Measurements from ENCODE around the gene TPK1. TPM values are rescaled to one million over a fixed set of nuclear protein-coding genes. Genes with fewer than 3 reads are reported as not detected.

TPK1 gene
- total and polyA plus RNA-seq, 12 donors, result 2.9 to 10.8 (median 6.4) TPM

GRCh38 chr7:144759653-144760052 is 76.2 kb downstream of the TPK1 start:
- H3K9me3 ChIP-seq, result peaks cover 0 to 12% (median 0%) of the 10 kb centered on the region in 11 donors
- no peak for TF ChIP-seq CTCF (IDR thresholded peaks at IDR 0.05)
- no peak overlapping the region for H3K27ac ChIP-seq
- no peak for DNase-seq
- ATAC-seq, result no peak
- no peaks in the 10 kb centered on the region for H3K36me3 ChIP-seq
- no peak overlapping the region for H3K4me3 ChIP-seq
- no peaks in the 10 kb centered on the region for H3K4me1 ChIP-seq
- 65 to 93% methylated on average over 4 of the region's 4 CpGs for whole genome bisulfite sequencing, 2 donors
- intact Hi-C loops (cut with DNase I), result no loop called here
- H3K27me3 ChIP-seq, result no peaks in the 10 kb centered on the region

DNA sequence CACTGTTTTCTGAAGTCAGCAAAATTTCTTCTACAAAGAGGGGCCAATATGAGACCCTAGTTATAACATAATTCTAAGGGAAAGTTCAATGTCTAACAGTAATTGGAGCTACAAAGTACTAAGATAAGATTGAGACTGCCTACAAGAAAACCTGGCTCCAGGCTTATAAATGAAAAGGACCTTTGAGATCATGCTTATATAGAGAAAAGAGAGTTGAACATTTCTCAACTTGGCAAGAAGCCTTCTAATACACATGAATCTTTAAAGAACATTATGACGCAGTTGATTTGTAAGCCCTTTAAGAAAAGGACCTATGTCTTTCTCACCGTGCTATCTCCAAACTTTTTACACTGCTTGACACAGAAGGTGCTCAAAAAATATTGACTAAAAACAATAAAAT is 87.9 kb downstream of the TPK1 start:
- intact Hi-C loops (cut with DNase I), result loop anchor here in 1 of 10 donors (10.0 kb wide), 1 partner anchor 107 kb away; no protein-coding TSS in a partner anchor
- TF ChIP-seq CTCF (IDR thresholded peaks at IDR 0.05), result no peak

DNA sequence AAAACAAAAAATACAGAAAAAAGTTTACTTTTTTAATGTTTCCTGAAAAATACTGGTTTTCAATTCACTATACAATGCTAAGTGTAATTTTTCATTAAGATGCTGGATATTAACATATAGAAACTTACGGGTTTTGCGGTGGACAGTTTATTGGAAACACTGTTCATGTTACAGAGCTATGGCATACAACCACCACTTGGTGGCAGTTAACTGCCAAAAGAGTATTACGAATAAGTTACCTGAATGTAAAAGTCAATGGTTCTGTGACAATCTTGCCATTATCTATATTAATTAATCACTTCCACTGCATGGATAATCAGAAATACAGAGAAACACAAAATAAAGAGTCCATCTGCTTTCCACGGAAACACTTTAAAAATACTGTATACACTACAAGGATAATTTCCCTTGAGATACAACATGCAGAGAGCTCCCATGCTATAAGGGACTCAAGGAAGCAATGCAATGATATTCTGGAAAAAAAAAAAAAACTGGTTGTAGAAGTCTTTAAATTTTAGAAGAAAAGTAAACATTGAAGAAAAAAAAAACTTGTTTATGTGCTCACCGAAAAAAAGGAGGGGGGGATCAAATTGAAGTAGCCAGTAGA is 97.0 kb downstream of the TPK1 start:
- no peaks in the 10 kb centered on the region for H3K9me3 ChIP-seq
- H3K27ac ChIP-seq, result no peak overlapping the region
- no peaks in the 10 kb centered on the region for H3K36me3 ChIP-seq
- no peaks in the 10 kb centered on the region for H3K27me3 ChIP-seq
- TF ChIP-seq CTCF (IDR thresholded peaks at IDR 0.05), result peak; percentile 30 to 82 (median 71)
- 35 to 39% methylated on average over 5 of the region's 5 CpGs for WGBS, 2 donors
- H3K4me3 ChIP-seq, result no peak overlapping the region
- DNase-seq, result peak in 1 of 2 donors; percentile 6
- peaks cover 0 to 9% (median 0%) of the 10 kb centered on the region in 9 donors for H3K4me1 ChIP-seq
- intact Hi-C loops (cut with DNase I), result loop anchor here in 3 of 10 donors (5.0 to 10.0 kb wide), 2 partner anchors 96 to 98 kb away; partner anchors contain the start of gene TPK1 (in 3 of the 3)
- ATAC-seq, result peak in 3 of 8 donors; percentile 42 to 46 (median 42)

More for the DNA sequence above, 87.9 kb downstream of the TPK1 start:
- no peaks in the 10 kb centered on the region for H3K27me3 ChIP-seq
- 77 to 81% methylated on average over 2 of the region's 2 CpGs for WGBS, 2 donors
- ATAC-seq (no peak), DNase-seq (no peak)
- no peaks in the 10 kb centered on the region for H3K4me1 ChIP-seq
- H3K36me3 ChIP-seq, result no peaks in the 10 kb centered on the region
- H3K9me3 ChIP-seq, result peaks cover 0 to 17% (median 0%) of the 10 kb centered on the region in 11 donors
- H3K4me3 ChIP-seq, result no peak overlapping the region
- no peak overlapping the region for H3K27ac ChIP-seq

GRCh38 chr7:144738146-144738545 is 97.7 kb downstream of the TPK1 start:
- 35 to 45% methylated on average over 3 of the region's 3 CpGs for WGBS, 2 donors
- H3K9me3 ChIP-seq, result no peaks in the 10 kb centered on the region
- DNase-seq (no peak), ATAC-seq (no peak)
- no peak overlapping the region for H3K27ac ChIP-seq
- intact Hi-C loops (cut with DNase I), result loop anchor here in 3 of 10 donors (5.0 to 10.0 kb wide), 2 partner anchors 97 to 99 kb away; partner anchors contain the start of gene TPK1 (in 3 of the 3)
- no peaks in the 10 kb centered on the region for H3K27me3 ChIP-seq
- H3K4me1 ChIP-seq, result peaks cover 0 to 9% (median 0%) of the 10 kb centered on the region in 9 donors
- no peak for TF ChIP-seq CTCF (IDR thresholded peaks at IDR 0.05)
- no peak overlapping the region for H3K4me3 ChIP-seq
- H3K36me3 ChIP-seq, result no peaks in the 10 kb centered on the region

All from heart right ventricle (tissue), 16 donors.